Cardiac fibroblast (primary cell): ENCODE results near the gene MID1.

Source experiments
- DNase-seq, 2 donors: peaks; one replicate each; pipeline versions ENCODE4 v3.0.0 to v3.0.0-alpha.2; 2010; ENCODE audit warnings: low read depth in 2 of 2
- H3K4me3 ChIP-seq, 2 donors: replicated peaks in 1 of 2; 1 replicate in 1 of 2; 2 replicates in 1 of 2; pipeline ENCODE4 v1.5.1; 2011; ENCODE audit warnings: low read depth in 2 of 2, low read length in 2 of 2, mild to moderate bottlenecking in 2 of 2, moderate library complexity in 1 of 2
- CTCF ChIP-seq: IDR thresholded peaks from one replicate; pipeline ENCODE4 v1.5.1; 2011; ENCODE audit warnings: low read depth, mild to moderate bottlenecking, low read length, inconsistent platforms

The MID1 gene

GRCh38 chrX:10398215-10398614 lies 222.2 kb downstream of the MID1 start:
- no peak for DNase-seq
- no peak overlapping the region for H3K4me3 ChIP-seq

GRCh38 chrX:10397349-10397748 lies 223.0 kb downstream of the MID1 start:
- no peak for DNase-seq
- TF ChIP-seq CTCF, result no peak
- H3K4me3 ChIP-seq, result no peak overlapping the region

More at GRCh38 chrX:10398215-10398614, 222.2 kb downstream of the MID1 start:
- no peak for TF ChIP-seq CTCF

- TF ChIP-seq CTCF, result no peak
- no peak for DNase-seq
- H3K4me3 ChIP-seq, result no peak overlapping the region
Measured at GRCh38 chrX:10395643-10396042, 224.7 kb downstream of the MID1 start.
